Fibroblast of lung (primary cell): ENCODE data around the gene XYLT1. TPM values are rescaled to one million over a fixed set of nuclear protein-coding genes. Genes with fewer than 3 reads are reported as not detected.

Experiments
- DNase-seq, 2 donors: peaks; one replicate each; pipeline versions ENCODE4 v3.0.0 to v3.0.0-alpha.2; 2010; ENCODE audit warnings: low read depth in 2 of 2
- H2AFZ ChIP-seq: 2 replicates; pipeline ENCODE4 v1.5.1; 2012; ENCODE audit warnings: low read length, control low read depth, inconsistent platforms
- H3K27ac ChIP-seq: 2 replicates; pipeline ENCODE4 v1.5.1; 2011; ENCODE audit warnings: low read length, control low read depth; ENCODE audit not compliant: insufficient read depth
- H3K27me3 ChIP-seq: 2 replicates; pipeline ENCODE4 v1.5.1; 2011; ENCODE audit warnings: mild to moderate bottlenecking, low read length; ENCODE audit not compliant: control insufficient read depth, insufficient read depth
- H3K36me3 ChIP-seq: 2 replicates; pipeline ENCODE4 v1.5.1; 2011; ENCODE audit warnings: low read length; ENCODE audit not compliant: control insufficient read depth, insufficient read depth
- H3K4me1 ChIP-seq: 2 replicates; pipeline ENCODE4 v1.5.1; 2011; ENCODE audit warnings: low read length; ENCODE audit not compliant: control insufficient read depth, insufficient read depth; ENCODE audit errors: extremely low read depth
- H3K4me2 ChIP-seq: 2 replicates; pipeline ENCODE4 v1.5.1; 2011; ENCODE audit warnings: low read length, control low read depth; ENCODE audit not compliant: insufficient read depth; ENCODE audit errors: extremely low read depth
- H3K4me3 ChIP-seq, 4 experiments: fragments of 200-600 bp in 1 of 4; sonication (generic) in 1 of 4; replicated peaks in 1 of 4; 2 replicates each; pipeline ENCODE4 v1.5.1; 2011 to 2016; ENCODE audit warnings: low read length in 4 of 4, low read depth in 3 of 4, mild to moderate bottlenecking in 3 of 4, control low read depth in 2 of 4, inconsistent platforms in 1 of 4, mixed read lengths in 1 of 4; ENCODE audit not compliant: insufficient read depth in 1 of 4; ENCODE audit errors: control extremely low read depth in 1 of 4
- H3K79me2 ChIP-seq: 2 replicates; pipeline ENCODE4 v1.5.1; 2012; ENCODE audit warnings: mild to moderate bottlenecking, low read length, inconsistent platforms; ENCODE audit not compliant: control insufficient read depth, insufficient read depth
- H3K9ac ChIP-seq: 2 replicates; pipeline ENCODE4 v1.5.1; 2011; ENCODE audit warnings: mild to moderate bottlenecking, low read length, control low read depth; ENCODE audit not compliant: insufficient read depth
- H3K9me3 ChIP-seq: 2 replicates; pipeline ENCODE4 v1.5.1; 2012; ENCODE audit warnings: low read depth, low read length; ENCODE audit not compliant: control insufficient read depth, insufficient read depth
- H4K20me1 ChIP-seq: 2 replicates; pipeline ENCODE4 v1.5.1; 2011; ENCODE audit warnings: low read length; ENCODE audit not compliant: control insufficient read depth, insufficient read depth; ENCODE audit errors: extremely low read depth
- EZH2 ChIP-seq: IDR thresholded peaks from 2 replicates; pipeline ENCODE4 v1.5.1; 2012; ENCODE audit warnings: low read length, control low read depth, mild to moderate bottlenecking; ENCODE audit errors: missing control alignments
- polyA plus RNA-seq, 2 donors: library from polyadenylated mRNA; depleted of rRNA in 1 of 2; stranded (reverse) in 1 of 2; unstranded in 1 of 2; fragments of >200 nt; gene quantifications; 2 replicates each; pipeline ENCODE4 v1.2.1, GENCODE V29; 2011 to 2012; ENCODE audit warnings: missing spikeins in 1 of 2
- total RNA-seq: library from RNA; depleted of rRNA; stranded (reverse); fragments of >200 nt; gene quantifications from 2 replicates; pipeline ENCODE4 v1.2.1, GENCODE V29; 2014
- TF ChIP-seq, protein P1 (sequence below), 2 donors: IDR thresholded peaks in 1 of 2; conservative IDR thresholded peaks in 1 of 2; 1 replicate in 1 of 2; 2 replicates in 1 of 2; pipeline ENCODE4 v1.5.1; 2011 to 2012; ENCODE audit warnings: low read length in 2 of 2, control low read depth in 1 of 2, inconsistent platforms in 1 of 2, low read depth in 1 of 2, mild to moderate bottlenecking in 1 of 2

Gene XYLT1
- total and polyA plus RNA-seq, 2 donors (not counting 1 experiment from before 2014, with no cell fraction given), result 9.3 to 21.8 TPM

DNA sequence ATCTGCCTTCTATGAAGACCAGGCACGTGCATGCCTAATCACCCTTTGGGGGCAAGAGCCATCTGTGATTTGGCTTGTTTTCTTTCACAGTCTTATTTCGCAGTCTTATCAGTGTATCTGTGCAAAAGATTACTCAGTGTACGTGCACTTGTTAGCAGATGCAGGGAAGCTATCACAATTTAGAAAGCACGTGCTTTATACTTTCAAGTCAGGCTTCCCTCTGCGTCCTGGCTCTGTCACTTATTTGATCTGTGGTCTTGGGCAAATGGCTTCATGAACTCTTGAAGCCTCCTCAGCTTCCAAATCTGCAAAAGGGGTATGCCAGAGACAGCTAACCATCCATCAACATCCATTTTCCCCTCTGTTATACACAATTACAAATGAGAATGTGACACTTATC is 246.4 kb downstream of the XYLT1 start:
- no peak overlapping the region for H3K4me3 ChIP-seq
- H3K36me3 ChIP-seq, result no peaks in the 10 kb centered on the region
- H3K79me2 ChIP-seq, result no peaks in the 10 kb centered on the region
- TF ChIP-seq EZH2, result no peak
- TF ChIP-seq, protein P1, sequence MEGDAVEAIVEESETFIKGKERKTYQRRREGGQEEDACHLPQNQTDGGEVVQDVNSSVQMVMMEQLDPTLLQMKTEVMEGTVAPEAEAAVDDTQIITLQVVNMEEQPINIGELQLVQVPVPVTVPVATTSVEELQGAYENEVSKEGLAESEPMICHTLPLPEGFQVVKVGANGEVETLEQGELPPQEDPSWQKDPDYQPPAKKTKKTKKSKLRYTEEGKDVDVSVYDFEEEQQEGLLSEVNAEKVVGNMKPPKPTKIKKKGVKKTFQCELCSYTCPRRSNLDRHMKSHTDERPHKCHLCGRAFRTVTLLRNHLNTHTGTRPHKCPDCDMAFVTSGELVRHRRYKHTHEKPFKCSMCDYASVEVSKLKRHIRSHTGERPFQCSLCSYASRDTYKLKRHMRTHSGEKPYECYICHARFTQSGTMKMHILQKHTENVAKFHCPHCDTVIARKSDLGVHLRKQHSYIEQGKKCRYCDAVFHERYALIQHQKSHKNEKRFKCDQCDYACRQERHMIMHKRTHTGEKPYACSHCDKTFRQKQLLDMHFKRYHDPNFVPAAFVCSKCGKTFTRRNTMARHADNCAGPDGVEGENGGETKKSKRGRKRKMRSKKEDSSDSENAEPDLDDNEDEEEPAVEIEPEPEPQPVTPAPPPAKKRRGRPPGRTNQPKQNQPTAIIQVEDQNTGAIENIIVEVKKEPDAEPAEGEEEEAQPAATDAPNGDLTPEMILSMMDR (conservative IDR thresholded peaks at IDR 0.05 in 1 of 2, IDR thresholded peaks at IDR 0.05 in 1 of 2; ENCODE audit: low read depth in 1 of 2, low read length in 2 of 2), result no peak
- H2AFZ ChIP-seq, result no peak overlapping the region
- H3K27me3 ChIP-seq, result no peaks in the 10 kb centered on the region
- H3K9ac ChIP-seq, result no peak overlapping the region
- H3K4me2 ChIP-seq, result no peak overlapping the region
- H3K4me1 ChIP-seq, result peaks cover 10% of the 10 kb centered on the region
- H4K20me1 ChIP-seq, result no peaks in the 10 kb centered on the region
- DNase-seq, result no peak
- H3K9me3 ChIP-seq, result no peaks in the 10 kb centered on the region
- no peak overlapping the region for H3K27ac ChIP-seq

DNA sequence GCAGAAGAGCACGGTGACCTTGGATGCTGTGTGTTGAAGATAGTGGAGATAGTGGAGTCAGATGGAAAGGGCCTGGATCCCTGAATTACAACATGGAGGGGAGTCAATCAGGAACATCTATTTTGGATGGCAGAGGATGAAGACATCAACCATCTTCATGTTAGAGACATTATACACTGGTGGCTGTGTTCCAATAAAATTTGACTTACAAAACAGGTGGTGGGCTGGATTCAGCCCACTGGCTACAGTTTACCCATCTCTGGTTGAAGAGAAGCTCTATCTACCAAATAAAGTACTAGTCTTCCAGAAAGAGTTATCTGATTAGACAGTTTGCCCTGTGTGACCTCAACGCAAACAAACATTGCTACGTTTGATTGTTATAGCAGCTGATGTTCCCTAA is 247.2 kb downstream of the XYLT1 start:
- no peak for DNase-seq
- H3K4me1 ChIP-seq, result peaks cover 10% of the 10 kb centered on the region
- no peak overlapping the region for H3K27ac ChIP-seq
- no peak overlapping the region for H3K9ac ChIP-seq
- no peak overlapping the region for H3K4me2 ChIP-seq
- H3K4me3 ChIP-seq, result no peak overlapping the region
- H3K9me3 ChIP-seq, result no peaks in the 10 kb centered on the region
- no peak for TF ChIP-seq EZH2
- TF ChIP-seq, protein P1 (conservative IDR thresholded peaks at IDR 0.05 in 1 of 2, IDR thresholded peaks at IDR 0.05 in 1 of 2; ENCODE audit: low read depth in 1 of 2, low read length in 2 of 2), result no peak
- H3K79me2 ChIP-seq, result no peaks in the 10 kb centered on the region
- no peaks in the 10 kb centered on the region for H4K20me1 ChIP-seq
- no peaks in the 10 kb centered on the region for H3K27me3 ChIP-seq
- no peaks in the 10 kb centered on the region for H3K36me3 ChIP-seq
- H2AFZ ChIP-seq, result no peak overlapping the region

DNA sequence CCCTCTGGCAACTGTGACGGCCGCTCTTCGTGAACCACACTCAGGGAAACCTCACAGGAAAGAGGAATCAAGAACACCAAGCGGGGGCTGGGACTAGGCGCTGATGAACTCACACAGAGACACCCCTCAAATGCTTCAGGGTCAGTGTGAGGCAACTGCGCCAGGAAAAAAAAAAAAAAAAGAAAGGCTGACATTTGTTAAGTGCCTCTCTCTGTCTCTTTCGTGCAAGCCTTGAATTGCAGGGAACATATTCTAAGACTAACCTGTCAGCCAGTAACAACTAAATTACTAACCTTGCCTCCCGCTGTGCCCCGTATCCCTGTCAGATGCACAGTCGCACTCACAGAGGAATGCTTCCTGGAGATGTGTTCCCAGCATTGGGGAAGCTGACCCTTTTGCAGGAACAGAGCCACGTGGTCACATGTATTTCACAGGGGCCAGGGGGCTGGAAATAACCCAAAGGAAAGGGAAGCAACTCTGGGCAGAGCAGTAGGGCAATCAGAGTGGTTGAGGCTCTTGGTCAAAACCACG is 247.8 kb downstream of the XYLT1 start:
- Histone ChIP-seq H4K20me1 (no peaks in the 10 kb centered on the region), H3K4me3 (no peak overlapping the region), H3K9ac (no peak overlapping the region), H3K4me1 (peaks cover 10% of the 10 kb centered on the region), H3K27ac (no peak overlapping the region), H3K36me3 (no peaks in the 10 kb centered on the region), H3K9me3 (no peaks in the 10 kb centered on the region), H3K27me3 (no peaks in the 10 kb centered on the region), H3K4me2 (no peak overlapping the region), H2AFZ (no peak overlapping the region), H3K79me2 (no peaks in the 10 kb centered on the region)
- no peak for TF ChIP-seq EZH2
- TF ChIP-seq, protein P1 (conservative IDR thresholded peaks at IDR 0.05 in 1 of 2, IDR thresholded peaks at IDR 0.05 in 1 of 2; ENCODE audit: low read depth in 1 of 2, low read length in 2 of 2), result no peak
- DNase-seq, result peak in 1 of 2 donors; percentile 43
